K562 (cell line): ENCODE measurements around the gene C1QA. TPM values are rescaled to one million over a fixed set of nuclear protein-coding genes. Genes with fewer than 3 reads are reported as not detected.

Experiments
- CHAMP1 ChIP-seq: fragments of 450-650 bp; IDR thresholded peaks from 2 replicates; pipeline ENCODE4 v1.6.1; 2016; ENCODE audit warnings: mild to moderate bottlenecking
- CREM ChIP-seq: IDR thresholded peaks from 2 replicates; pipeline ENCODE4 v1.6.1; 2014; ENCODE audit warnings: antibody characterized with exemption, low read depth
- ETV5 ChIP-seq: sonication (generic); formaldehyde crosslinking; IDR thresholded peaks from 2 replicates; pipeline ENCODE4 v1.4.0; 2020; ENCODE audit warnings: low read depth, mild to moderate bottlenecking, missing genetic modification reagents
- MECOM ChIP-seq: fragments of 250-450 bp; sonication (Bioruptor Pico); IDR thresholded peaks from 2 replicates; pipeline ENCODE4 v1.8.0; 2022; ENCODE audit warnings: inconsistent platforms
- PKNOX1 ChIP-seq: fragments of 450-650 bp; IDR thresholded peaks from 2 replicates; pipeline ENCODE4 v1.6.1; 2016
- SMAD1 ChIP-seq: fragments of 150-350 bp; IDR thresholded peaks from 2 replicates; pipeline ENCODE4 v1.6.1; 2014; ENCODE audit warnings: low read length, low read depth; ENCODE audit not compliant: partially characterized antibody
- THRB ChIP-seq: fragments of 450-650 bp; formaldehyde crosslinking; conservative IDR thresholded peaks from 2 replicates; pipeline ENCODE4 v1.4.0; 2022; ENCODE audit warnings: mild to moderate bottlenecking, missing genetic modification characterization
- ZBTB40 ChIP-seq, 2 experiments: fragments of 450-650 bp in 1 of 2; sonication (generic) in 1 of 2; formaldehyde crosslinking in 1 of 2; IDR thresholded peaks; 2 replicates each; pipeline versions ENCODE4 v1.7.1 to v1.9.0; 2016 to 2022; ENCODE audit warnings: inconsistent platforms in 1 of 2, mild to moderate bottlenecking in 1 of 2, missing genetic modification reagents in 1 of 2
- ZNF224 ChIP-seq: sonication (generic); formaldehyde crosslinking; IDR thresholded peaks from 2 replicates; pipeline ENCODE4 v1.8.0; 2022; ENCODE audit warnings: mild to moderate bottlenecking, missing genetic modification reagents
- ZNF511 ChIP-seq: sonication (generic); formaldehyde crosslinking; IDR thresholded peaks from 2 replicates; pipeline ENCODE4 v1.8.0; 2022; ENCODE audit warnings: mild to moderate bottlenecking, missing genetic modification reagents
- ZNF589 ChIP-seq: fragments of 200-800 bp; sonication (Bioruptor generic); IDR thresholded peaks from 2 replicates; pipeline ENCODE4 v1.6.1; 2016; ENCODE audit warnings: low read depth, missing genetic modification characterization, missing compliant biosample characterization
- ZNF644 ChIP-seq: fragments of 200-800 bp; sonication (Bioruptor generic); IDR thresholded peaks from 2 replicates; pipeline ENCODE4 v1.6.1; 2016; ENCODE audit warnings: low read depth, missing genetic modification characterization, missing compliant biosample characterization
- polyA plus RNA-seq, 8 experiments: library from polyadenylated mRNA; depleted of rRNA in 4 of 8; stranded (reverse) in 5 of 8; unstranded in 3 of 8; fragments of >200 nt; fragmentation: Nextera tagmentation in 2 of 8; fragmentation: Illumina TruSeq in 1 of 8; extraction: Ambion mirVana in 2 of 8; extraction: Trizol in 1 of 8; gene quantifications; 2 replicates each; pipeline versions ENCODE4 v1.2.1 to v1.2.3, GENCODE V29; 2011 to 2014; ENCODE audit warnings: inconsistent platforms in 1 of 8, missing spikeins in 1 of 8
- total RNA-seq, 7 experiments: library from RNA; depleted of rRNA in 6 of 7; stranded (reverse); fragments of >200 nt in 6 of 7; fragmentation: Illumina TruSeq in 2 of 7; extraction: Trizol in 2 of 7; gene quantifications; 2 replicates each; pipeline versions ENCODE4 v1.2.1 to v1.2.3, GENCODE V29; 2011 to 2021; ENCODE audit warnings: low replicate concordance in 1 of 7

The C1QA gene
- total and polyA plus RNA-seq, 9 of the 15 experiments (the other 6 are each of a cell fraction or from before 2014, with no cell fraction given), result 0.71 TPM; not detected in 8

GRCh38 chr1:22611530-22611947 is 24.9 kb upstream of the C1QA start (continued):
- TF ChIP-seq ZBTB40 (IDR thresholded peaks at IDR 0.05) (0 out of 2 replicates have a peak, but pooled peaks have one; percentile 38), ZBTB40 (CRISPR knock-in tag; IDR thresholded peaks at IDR 0.05) (no peak), CHAMP1 (peak; percentile 78), ETV5 (CRISPR knock-in tag) (peak; percentile 41; the same call in 1 of the 2 replicates), ZNF589 (CRISPR knock-in tag) (0 out of 2 replicates have a peak, but pooled peaks have one; percentile 64), ZNF511 (CRISPR knock-in tag) (peak; percentile 97), MECOM (CRISPR knock-in tag) (peak; percentile 78; the same call in 1 of the 2 replicates), THRB (CRISPR knock-in tag) (peak; percentile 34; the same call in 1 of the 2 replicates), PKNOX1 (no peak), SMAD1 (no peak), CREM (peak; percentile 52), ZNF644 (tag) (0 out of 2 replicates have a peak, but pooled peaks have one; percentile 57), ZNF224 (CRISPR knock-in tag) (peak; percentile 71; the same call in 1 of the 2 replicates)
